Measurements from ENCODE around the gene HPCAL1. TPM values are rescaled to one million over a fixed set of nuclear protein-coding genes. Genes with fewer than 3 reads are reported as not detected.

HPCAL1 gene
- total RNA-seq, 1 experiment from 2014 or later, result 5.0 TPM

GRCh38 chr2:10355471-10356438, 53.1 kb downstream of the HPCAL1 start:
- no peak for DNase-seq
- no peak overlapping the region for H3K27ac ChIP-seq (ENCODE audit: low read length)
- H4K20me1 ChIP-seq (ENCODE audit: insufficient read depth, low read depth, low read length), result 0 out of 2 replicates have a peak, but pooled peaks cover 3% of the 10 kb centered on the region
- H3K27me3 ChIP-seq (ENCODE audit: low read length), result no peaks in the 10 kb centered on the region
- no peak overlapping the region for H3K4me3 ChIP-seq (ENCODE audit: low read length)
- H3K9me3 ChIP-seq (ENCODE audit: low read length), result no peaks in the 10 kb centered on the region
- no peak overlapping the region for H3K4me2 ChIP-seq (ENCODE audit: low read depth, low read length, poor library complexity, severe bottlenecking)
- H2AFZ ChIP-seq (ENCODE audit: low read length), result no peak overlapping the region
- no peaks in the 10 kb centered on the region for H3K79me2 ChIP-seq (ENCODE audit: low read length)
- no peak overlapping the region for H3K9ac ChIP-seq (ENCODE audit: low read length)
- H3K4me1 ChIP-seq (ENCODE audit: low read length), result no peaks in the 10 kb centered on the region
- no peaks in the 10 kb centered on the region for H3K36me3 ChIP-seq (ENCODE audit: insufficient read depth, low read length)
- no peaks in the 10 kb centered on the region for H3K9me2 ChIP-seq (replicated peaks; ENCODE audit: insufficient read depth, low read length)

- H4K20me1 ChIP-seq (ENCODE audit: insufficient read depth, low read depth, low read length), result 0 out of 2 replicates have a peak, but pooled peaks cover 3% of the 10 kb centered on the region
- no peak overlapping the region for H3K9ac ChIP-seq (ENCODE audit: low read length)
- H3K9me2 ChIP-seq (replicated peaks; ENCODE audit: insufficient read depth, low read length), result no peaks in the 10 kb centered on the region
- no peaks in the 10 kb centered on the region for H3K79me2 ChIP-seq (ENCODE audit: low read length)
- no peaks in the 10 kb centered on the region for H3K36me3 ChIP-seq (ENCODE audit: insufficient read depth, low read length)
- no peak for DNase-seq
- no peaks in the 10 kb centered on the region for H3K4me1 ChIP-seq (ENCODE audit: low read length)
- H3K4me3 ChIP-seq (ENCODE audit: low read length), result no peak overlapping the region
- H3K27ac ChIP-seq (ENCODE audit: low read length), result no peak overlapping the region
- H3K4me2 ChIP-seq (ENCODE audit: low read depth, low read length, poor library complexity, severe bottlenecking), result no peak overlapping the region
- no peak overlapping the region for H2AFZ ChIP-seq (ENCODE audit: low read length)
- H3K9me3 ChIP-seq (ENCODE audit: low read length), result no peaks in the 10 kb centered on the region
- H3K27me3 ChIP-seq (ENCODE audit: low read length), result no peaks in the 10 kb centered on the region
Observed at GRCh38 chr2:10356439-10356811, 53.7 kb downstream of the HPCAL1 start.

- H3K36me3 ChIP-seq (ENCODE audit: insufficient read depth, low read length), result no peaks in the 10 kb centered on the region
- no peaks in the 10 kb centered on the region for H3K4me1 ChIP-seq (ENCODE audit: low read length)
- H3K27ac ChIP-seq (ENCODE audit: low read length), result no peak overlapping the region
- DNase-seq, result no peak
- no peak overlapping the region for H2AFZ ChIP-seq (ENCODE audit: low read length)
- no peaks in the 10 kb centered on the region for H3K9me3 ChIP-seq (ENCODE audit: low read length)
- H3K27me3 ChIP-seq (ENCODE audit: low read length), result no peaks in the 10 kb centered on the region
- no peak overlapping the region for H3K9ac ChIP-seq (ENCODE audit: low read length)
- no peaks in the 10 kb centered on the region for H3K79me2 ChIP-seq (ENCODE audit: low read length)
- H3K9me2 ChIP-seq (replicated peaks; ENCODE audit: insufficient read depth, low read length), result no peaks in the 10 kb centered on the region
- no peak overlapping the region for H3K4me3 ChIP-seq (ENCODE audit: low read length)
- H4K20me1 ChIP-seq (ENCODE audit: insufficient read depth, low read depth, low read length), result peaks cover 3% of the 10 kb centered on the region; the same call in 1 of the 2 replicates
- H3K4me2 ChIP-seq (ENCODE audit: low read depth, low read length, poor library complexity, severe bottlenecking), result no peak overlapping the region
Observed at GRCh38 chr2:10357193-10358169, 54.8 kb downstream of the HPCAL1 start.

GRCh38 chr2:10359246-10359645, 56.5 kb downstream of the HPCAL1 start:
- H4K20me1 ChIP-seq (ENCODE audit: insufficient read depth, low read depth, low read length), result peaks cover 3% of the 10 kb centered on the region; the same call in 1 of the 2 replicates
- no peak overlapping the region for H2AFZ ChIP-seq (ENCODE audit: low read length)
- H3K27ac ChIP-seq (ENCODE audit: low read length), result no peak overlapping the region
- H3K9me3 ChIP-seq (ENCODE audit: low read length), result no peaks in the 10 kb centered on the region
- H3K4me2 ChIP-seq (ENCODE audit: low read depth, low read length, poor library complexity, severe bottlenecking), result no peak overlapping the region
- no peak for DNase-seq
- H3K4me1 ChIP-seq (ENCODE audit: low read length), result no peaks in the 10 kb centered on the region
- no peaks in the 10 kb centered on the region for H3K9me2 ChIP-seq (replicated peaks; ENCODE audit: insufficient read depth, low read length)
- H3K4me3 ChIP-seq (ENCODE audit: low read length), result no peak overlapping the region
- H3K36me3 ChIP-seq (ENCODE audit: insufficient read depth, low read length), result no peaks in the 10 kb centered on the region
- no peaks in the 10 kb centered on the region for H3K27me3 ChIP-seq (ENCODE audit: low read length)
- H3K9ac ChIP-seq (ENCODE audit: low read length), result no peak overlapping the region
- no peaks in the 10 kb centered on the region for H3K79me2 ChIP-seq (ENCODE audit: low read length)

- H3K9me3 ChIP-seq (ENCODE audit: low read length), result no peaks in the 10 kb centered on the region
- no peak overlapping the region for H3K27ac ChIP-seq (ENCODE audit: low read length)
- no peaks in the 10 kb centered on the region for H3K79me2 ChIP-seq (ENCODE audit: low read length)
- no peaks in the 10 kb centered on the region for H3K27me3 ChIP-seq (ENCODE audit: low read length)
- no peak for DNase-seq
- H2AFZ ChIP-seq (ENCODE audit: low read length), result no peak overlapping the region
- H4K20me1 ChIP-seq (ENCODE audit: insufficient read depth, low read depth, low read length), result peaks cover 3% of the 10 kb centered on the region; the same call in 1 of the 2 replicates
- H3K4me3 ChIP-seq (ENCODE audit: low read length), result no peak overlapping the region
- no peaks in the 10 kb centered on the region for H3K9me2 ChIP-seq (replicated peaks; ENCODE audit: insufficient read depth, low read length)
- no peak overlapping the region for H3K9ac ChIP-seq (ENCODE audit: low read length)
- H3K4me2 ChIP-seq (ENCODE audit: low read depth, low read length, poor library complexity, severe bottlenecking), result no peak overlapping the region
- H3K4me1 ChIP-seq (ENCODE audit: low read length), result no peaks in the 10 kb centered on the region
- H3K36me3 ChIP-seq (ENCODE audit: insufficient read depth, low read length), result no peaks in the 10 kb centered on the region
Observed at GRCh38 chr2:10359731-10360329, 57.1 kb downstream of the HPCAL1 start.

GRCh38 chr2:10360460-10360849, 57.8 kb downstream of the HPCAL1 start:
- Histone ChIP-seq H3K36me3 (ENCODE audit: insufficient read depth, low read length) (no peaks in the 10 kb centered on the region), H3K4me2 (ENCODE audit: low read depth, low read length, poor library complexity, severe bottlenecking) (no peak overlapping the region), H3K27me3 (ENCODE audit: low read length) (no peaks in the 10 kb centered on the region), H3K79me2 (ENCODE audit: low read length) (no peaks in the 10 kb centered on the region), H3K27ac (ENCODE audit: low read length) (no peak overlapping the region), H3K9ac (ENCODE audit: low read length) (no peak overlapping the region), H3K9me3 (ENCODE audit: low read length) (no peaks in the 10 kb centered on the region), H3K4me1 (ENCODE audit: low read length) (no peaks in the 10 kb centered on the region), H2AFZ (ENCODE audit: low read length) (no peak overlapping the region), H4K20me1 (ENCODE audit: insufficient read depth, low read depth, low read length) (peaks cover 3% of the 10 kb centered on the region; the same call in 1 of the 2 replicates), H3K9me2 (replicated peaks; ENCODE audit: insufficient read depth, low read length) (no peaks in the 10 kb centered on the region), H3K4me3 (ENCODE audit: low read length) (no peak overlapping the region)
- DNase-seq, result no peak

GRCh38 chr2:10360850-10361588, 58.3 kb downstream of the HPCAL1 start:
- H3K36me3 ChIP-seq (ENCODE audit: insufficient read depth, low read length), result no peaks in the 10 kb centered on the region
- H3K9me2 ChIP-seq (replicated peaks; ENCODE audit: insufficient read depth, low read length), result no peaks in the 10 kb centered on the region
- H3K4me3 ChIP-seq (ENCODE audit: low read length), result no peak overlapping the region
- no peak for DNase-seq
- no peaks in the 10 kb centered on the region for H3K9me3 ChIP-seq (ENCODE audit: low read length)
- no peak overlapping the region for H3K9ac ChIP-seq (ENCODE audit: low read length)
- H3K27ac ChIP-seq (ENCODE audit: low read length), result no peak overlapping the region
- H4K20me1 ChIP-seq (ENCODE audit: insufficient read depth, low read depth, low read length), result peaks cover 3% of the 10 kb centered on the region; the same call in 1 of the 2 replicates
- no peaks in the 10 kb centered on the region for H3K27me3 ChIP-seq (ENCODE audit: low read length)
- no peak overlapping the region for H2AFZ ChIP-seq (ENCODE audit: low read length)
- no peak overlapping the region for H3K4me2 ChIP-seq (ENCODE audit: low read depth, low read length, poor library complexity, severe bottlenecking)
- no peaks in the 10 kb centered on the region for H3K4me1 ChIP-seq (ENCODE audit: low read length)
- H3K79me2 ChIP-seq (ENCODE audit: low read length), result no peaks in the 10 kb centered on the region
